ENCODE measurements around the gene URGCP.
"Not testable (repeated sequence)": the region's sequence is repeated elsewhere in the genome, so short reads cannot be mapped to it uniquely, and the experiment has no call there.

URGCP gene

DNA sequence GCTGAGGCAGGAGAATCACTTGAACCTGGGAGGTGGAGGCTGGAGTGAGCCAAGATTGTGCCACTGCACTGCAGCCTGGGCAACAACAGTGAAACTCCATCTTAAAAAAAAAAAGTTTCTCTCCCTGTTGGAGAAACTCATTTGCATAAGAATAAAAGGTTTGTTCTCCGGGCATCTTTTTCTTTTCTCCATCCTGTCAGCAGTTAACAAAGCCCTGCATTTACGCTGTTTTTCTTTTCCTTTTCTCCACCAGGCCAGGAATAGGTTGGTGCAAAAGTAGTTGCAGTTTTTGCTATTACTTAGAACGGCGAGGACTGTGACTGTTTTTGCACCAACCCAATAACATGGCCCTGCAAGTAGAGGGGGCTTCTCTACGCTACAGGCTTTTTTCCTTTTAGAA lies 9.5 kb upstream of the URGCP start:
- no peak for DNase-seq

GRCh38 chr7:43914795-43915194 lies 8.4 kb upstream of the URGCP start:
- DNase-seq = no peak

DNA sequence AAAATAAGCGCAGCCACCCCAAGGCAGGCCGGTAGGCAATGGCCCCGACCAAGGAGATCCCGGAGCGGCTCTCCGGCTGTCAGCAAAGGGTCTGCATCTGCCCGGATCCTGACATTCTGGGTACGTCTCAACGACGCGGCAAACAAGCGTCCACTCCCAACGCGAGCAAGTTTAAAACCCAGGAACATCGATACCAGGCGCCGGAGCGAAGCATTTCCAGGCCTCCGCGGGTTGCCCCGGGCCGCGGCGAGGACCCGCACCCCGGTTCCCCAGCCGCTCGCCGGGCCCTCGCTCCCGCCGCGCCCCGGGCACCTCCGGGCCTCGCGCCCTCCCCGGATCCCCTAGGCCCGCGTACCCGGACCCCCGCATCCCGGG lies 453 bp downstream of the URGCP start:
- peak in 1 of 2 donors; percentile 34 for DNase-seq

- no peak for DNase-seq
Measured at GRCh38 chr7:43905209-43905946, 1.0 kb downstream of the URGCP start.

GRCh38 chr7:43904533-43905208 lies 1.7 kb downstream of the URGCP start:
- no peak for DNase-seq

- no peak for DNase-seq
Measured at GRCh38 chr7:43902542-43903054, 3.8 kb downstream of the URGCP start.

- not testable (repeated sequence) for DNase-seq
Measured at GRCh38 chr7:43898571-43898970, 7.8 kb downstream of the URGCP start.

DNA sequence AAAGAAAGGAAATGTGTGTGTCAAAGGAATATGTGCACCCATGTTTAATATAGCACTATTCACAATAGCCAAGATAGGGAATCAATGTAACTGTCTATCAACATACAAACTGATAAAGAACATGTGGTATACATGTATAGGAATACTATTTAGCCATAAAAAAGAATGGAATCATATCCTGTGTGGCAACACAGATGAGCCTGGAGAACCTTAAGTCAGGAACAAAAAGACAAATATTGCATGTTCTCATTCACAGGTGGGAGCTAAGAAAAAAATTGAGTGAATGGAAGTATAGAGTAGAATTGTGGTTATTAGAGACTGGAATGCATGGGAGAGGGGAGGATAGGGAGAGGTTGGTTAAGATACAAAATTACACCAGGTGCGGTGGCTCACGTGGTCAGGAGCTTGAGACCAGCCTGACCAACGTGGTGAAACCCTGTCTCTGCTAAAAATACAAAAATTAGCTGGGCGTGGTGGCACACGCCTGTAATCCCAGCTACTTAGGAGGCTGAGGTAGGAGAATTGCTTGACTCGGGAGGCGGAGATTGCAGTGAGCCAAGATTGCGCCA lies 10.5 kb downstream of the URGCP start:
- no peak for DNase-seq

DNA sequence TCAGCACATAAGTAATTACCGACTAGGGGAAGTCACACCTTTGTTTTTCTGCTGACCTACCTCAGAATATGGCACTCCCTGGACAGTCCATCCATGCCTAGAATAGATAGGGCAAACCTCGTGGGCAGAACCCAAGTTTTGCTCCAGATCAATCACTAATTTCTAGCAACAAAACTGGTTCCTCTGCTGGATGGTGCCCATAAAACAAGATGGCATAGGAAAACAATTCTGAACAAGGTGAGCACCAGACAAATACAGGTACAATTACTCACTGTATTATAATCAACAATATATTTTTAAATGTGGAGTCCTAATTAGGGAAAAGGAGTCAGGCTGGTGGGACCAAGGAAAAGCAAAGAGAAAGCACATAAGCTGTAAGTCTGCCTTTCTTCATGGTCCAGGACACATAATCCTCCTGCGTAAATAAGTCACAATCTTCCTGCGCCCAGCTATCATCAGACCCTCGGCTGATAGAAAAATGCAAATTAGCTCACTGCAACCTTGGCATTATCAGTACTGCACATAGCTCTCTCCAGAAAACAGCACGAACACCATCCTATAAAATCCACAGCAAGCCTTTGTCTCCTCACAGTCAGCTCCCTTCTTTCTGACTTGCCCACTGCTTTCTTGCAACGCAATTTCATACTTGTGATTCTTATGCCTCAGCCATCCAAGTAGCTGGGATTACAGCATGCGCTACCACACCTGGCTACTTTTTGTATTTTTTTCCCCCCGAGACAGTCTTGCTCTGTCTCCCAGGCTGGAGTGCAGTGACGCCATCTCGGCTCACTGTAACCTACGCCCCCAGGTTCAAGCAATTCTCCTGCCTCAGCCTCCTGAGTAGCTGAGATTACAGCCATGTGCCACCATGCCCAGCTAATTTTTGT lies 15.1 kb downstream of the URGCP start:
- DNase-seq = no peak

GRCh38 chr7:43890468-43890867 lies 15.9 kb downstream of the URGCP start:
- DNase-seq = no peak

- DNase-seq = no peak
Measured at GRCh38 chr7:43888993-43889945, 17.1 kb downstream of the URGCP start.

GRCh38 chr7:43884617-43885016 lies 21.8 kb downstream of the URGCP start:
- DNase-seq = no peak

- DNase-seq = no peak
Measured at GRCh38 chr7:43884209-43884608, 22.2 kb downstream of the URGCP start.

DNA sequence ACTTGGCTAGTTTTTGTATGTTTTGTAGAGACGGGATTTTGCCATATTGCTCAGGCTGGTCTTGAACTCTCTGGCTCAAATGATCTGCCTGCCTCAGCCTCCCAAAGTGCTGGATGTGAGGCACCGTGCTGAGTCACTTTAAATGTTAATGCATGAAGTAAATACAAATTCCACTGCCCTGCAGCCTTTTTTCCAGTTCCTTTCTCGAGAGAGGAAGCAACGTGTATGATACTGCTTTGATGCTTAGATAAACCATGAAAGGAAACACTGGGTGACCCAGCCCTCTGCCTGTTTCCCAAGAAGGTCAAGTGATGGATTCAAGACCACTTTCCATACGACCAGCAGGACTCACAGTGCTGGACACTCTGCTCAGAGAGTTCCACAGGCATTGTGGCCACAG lies 25.8 kb downstream of the URGCP start:
- no peak for DNase-seq

GRCh38 chr7:43879477-43879876 lies 26.9 kb downstream of the URGCP start:
- DNase-seq = no peak

DNA sequence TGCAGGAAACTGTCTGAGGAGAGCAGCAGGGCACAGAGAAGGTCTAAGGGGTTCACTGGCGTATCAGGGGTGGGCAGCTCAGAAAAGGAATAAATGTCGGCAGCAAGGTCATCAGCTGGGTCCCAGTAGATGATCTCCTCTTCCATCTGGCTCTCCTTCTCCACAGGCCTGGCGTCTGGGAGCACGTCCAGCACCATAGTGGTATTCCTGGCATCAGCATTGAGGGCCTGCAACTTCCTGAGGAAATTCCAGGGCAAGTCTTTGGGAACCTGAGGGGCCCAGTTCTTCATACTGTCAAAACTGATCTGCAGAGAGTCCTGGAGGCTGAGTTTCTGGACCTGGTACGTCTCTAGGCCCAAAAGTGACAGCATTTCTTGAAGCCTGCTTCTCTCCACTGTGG lies 27.5 kb downstream of the URGCP start:
- DNase-seq = no peak

DNA sequence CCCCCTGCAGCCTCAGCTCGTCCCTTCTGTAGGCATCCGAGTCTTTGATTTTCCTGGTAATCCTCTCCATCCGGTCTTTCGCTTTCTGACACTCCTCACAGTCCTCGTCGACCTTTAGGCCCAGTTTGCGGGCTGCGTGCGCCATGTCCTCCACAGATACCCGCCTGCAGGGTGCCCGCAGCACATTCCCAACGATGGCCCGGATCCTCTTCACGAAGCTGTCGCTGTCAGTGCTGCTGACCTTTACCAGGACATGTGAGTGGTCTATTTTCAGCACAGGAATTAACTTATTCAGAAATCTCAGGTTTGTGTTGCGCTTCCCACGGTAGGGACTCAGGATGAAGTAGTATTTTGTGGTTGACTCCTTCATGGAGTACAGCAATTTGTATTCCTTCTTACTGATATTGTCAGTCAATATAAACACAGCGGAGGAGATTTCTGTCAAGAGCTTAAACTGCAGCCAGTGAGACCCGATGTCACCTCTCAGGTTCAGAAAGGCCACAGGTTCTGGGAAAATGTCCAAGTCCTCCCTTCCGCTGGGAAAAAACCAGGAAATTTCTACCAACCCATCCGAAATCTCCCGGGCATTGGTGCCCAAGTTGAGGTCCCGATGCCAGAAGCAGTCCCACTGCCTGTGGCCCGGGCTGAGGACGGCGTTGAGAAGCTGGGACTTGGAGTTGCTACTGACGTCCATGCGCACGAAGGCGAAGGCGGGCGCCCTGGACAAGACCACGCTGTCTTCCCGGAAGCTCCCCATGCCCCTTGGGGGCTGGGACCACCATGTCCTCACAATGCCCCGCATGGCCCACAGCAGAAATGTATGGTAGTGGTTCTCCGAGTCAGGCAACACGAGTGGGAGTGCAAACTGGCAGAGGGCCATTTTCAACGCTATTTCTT lies 28.2 kb downstream of the URGCP start:
- no peak for DNase-seq

DNA sequence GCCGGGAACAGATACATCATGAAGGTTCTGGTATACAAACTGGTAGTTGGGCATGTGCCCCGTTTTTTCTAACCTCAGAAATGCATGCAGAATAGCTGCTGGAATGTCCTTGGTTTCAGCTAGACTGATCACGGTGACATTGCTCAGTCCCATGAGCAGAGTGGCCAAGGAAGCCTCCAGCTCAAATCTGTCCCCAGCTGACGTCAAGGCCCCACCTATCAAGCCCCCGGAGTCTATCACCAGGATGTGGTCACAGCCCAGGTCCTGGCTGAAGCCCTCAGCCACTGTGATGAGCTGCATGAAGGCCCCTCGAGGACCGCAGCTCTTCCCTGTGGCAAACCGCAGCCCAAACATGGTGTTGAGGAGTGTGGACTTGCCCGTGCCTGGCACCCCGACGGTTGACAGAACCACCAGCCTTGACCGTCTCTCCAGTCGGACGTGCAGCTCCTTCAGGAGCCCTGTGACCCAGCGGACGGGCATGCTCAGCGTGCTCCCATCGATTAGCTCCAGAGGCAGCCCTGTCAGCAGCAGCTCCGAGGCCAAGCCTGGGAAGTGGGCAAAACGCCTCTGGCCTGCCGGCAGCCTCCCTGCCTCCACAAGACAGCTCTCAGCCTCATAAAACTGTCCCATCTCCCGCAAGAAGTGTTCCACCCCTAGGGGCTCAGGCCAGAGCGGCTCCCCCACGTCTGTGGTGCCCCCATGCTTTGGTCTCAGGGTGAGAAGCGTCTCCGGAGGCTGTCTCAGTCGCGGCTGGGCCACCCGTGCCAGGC lies 29.2 kb downstream of the URGCP start:
- no peak for DNase-seq

GRCh38 chr7:43876241-43876640 lies 30.2 kb downstream of the URGCP start:
- DNase-seq = no peak

- DNase-seq = no peak
Measured at GRCh38 chr7:43873300-43873699, 33.1 kb downstream of the URGCP start.
